Measurements from ENCODE around the gene PPP1CC.
"Not testable (repeated sequence)": the region's sequence is repeated elsewhere in the genome, so short reads cannot be mapped to it uniquely, and the experiment has no call there.

Gene PPP1CC

DNA sequence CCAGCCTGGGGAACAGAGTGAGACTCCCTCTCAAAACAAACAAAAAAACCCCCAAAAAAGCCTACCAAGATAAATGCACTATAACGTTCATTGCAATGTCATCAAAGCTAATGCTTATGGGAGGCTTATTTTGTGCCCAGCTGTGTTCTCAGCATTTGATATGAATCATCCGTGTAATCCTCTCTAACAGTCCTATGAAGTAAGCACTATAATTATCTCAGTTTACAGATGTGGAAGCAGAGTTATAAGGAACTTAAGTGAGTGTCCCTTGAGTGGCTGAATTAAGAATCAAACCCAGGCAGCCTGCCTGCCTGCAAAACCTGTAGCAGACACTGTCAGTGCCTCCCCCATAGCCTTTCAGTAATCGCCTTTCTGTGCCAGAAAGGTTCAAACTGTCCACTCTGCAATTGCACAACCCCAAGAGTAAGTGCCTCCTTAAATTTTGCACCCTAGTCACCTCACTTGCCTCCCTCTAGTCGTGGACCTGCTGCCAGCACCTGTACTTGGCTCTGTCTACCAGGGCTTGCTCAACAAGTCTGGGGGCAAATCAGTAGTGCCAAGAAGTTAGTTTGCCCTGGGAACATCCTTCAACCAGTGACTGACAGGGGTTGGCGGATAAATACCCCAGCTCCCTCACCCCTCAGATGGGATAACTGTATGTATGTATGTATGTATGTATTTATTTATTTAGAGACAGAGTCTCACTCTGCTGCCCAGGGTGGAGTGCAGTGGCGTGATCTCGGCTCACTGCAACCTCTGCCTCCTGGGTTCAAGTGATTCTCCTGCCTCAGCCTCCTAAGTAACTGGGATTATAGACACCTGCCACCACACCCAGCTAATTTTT is 23.8 kb upstream of the PPP1CC start:
- TF ChIP-seq, protein P1, sequence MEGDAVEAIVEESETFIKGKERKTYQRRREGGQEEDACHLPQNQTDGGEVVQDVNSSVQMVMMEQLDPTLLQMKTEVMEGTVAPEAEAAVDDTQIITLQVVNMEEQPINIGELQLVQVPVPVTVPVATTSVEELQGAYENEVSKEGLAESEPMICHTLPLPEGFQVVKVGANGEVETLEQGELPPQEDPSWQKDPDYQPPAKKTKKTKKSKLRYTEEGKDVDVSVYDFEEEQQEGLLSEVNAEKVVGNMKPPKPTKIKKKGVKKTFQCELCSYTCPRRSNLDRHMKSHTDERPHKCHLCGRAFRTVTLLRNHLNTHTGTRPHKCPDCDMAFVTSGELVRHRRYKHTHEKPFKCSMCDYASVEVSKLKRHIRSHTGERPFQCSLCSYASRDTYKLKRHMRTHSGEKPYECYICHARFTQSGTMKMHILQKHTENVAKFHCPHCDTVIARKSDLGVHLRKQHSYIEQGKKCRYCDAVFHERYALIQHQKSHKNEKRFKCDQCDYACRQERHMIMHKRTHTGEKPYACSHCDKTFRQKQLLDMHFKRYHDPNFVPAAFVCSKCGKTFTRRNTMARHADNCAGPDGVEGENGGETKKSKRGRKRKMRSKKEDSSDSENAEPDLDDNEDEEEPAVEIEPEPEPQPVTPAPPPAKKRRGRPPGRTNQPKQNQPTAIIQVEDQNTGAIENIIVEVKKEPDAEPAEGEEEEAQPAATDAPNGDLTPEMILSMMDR (IDR thresholded peaks at IDR 0.05; ENCODE audit: low read depth, low read length) = no peak
- no peak overlapping the region for H3K4me3 ChIP-seq (ENCODE audit: low read depth, low read length)

DNA sequence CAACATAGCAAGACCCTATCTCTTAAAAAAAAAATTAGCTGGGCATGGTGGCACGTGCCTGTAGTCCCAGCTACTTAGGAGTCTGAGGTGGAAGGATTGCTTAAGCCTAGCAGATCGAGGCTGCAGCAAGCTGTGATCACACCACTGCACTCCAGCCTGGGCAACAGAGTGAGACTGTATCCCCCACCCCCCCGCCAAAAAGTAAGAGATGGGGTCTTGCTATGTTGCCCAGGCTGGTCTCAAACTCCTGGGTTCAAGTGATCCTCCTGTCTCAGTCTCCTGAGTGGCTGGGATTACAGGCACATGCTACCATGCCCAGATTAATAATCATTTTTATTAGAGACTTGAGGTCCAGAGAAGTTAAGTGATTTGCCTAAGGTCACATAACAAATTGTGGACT is 22.9 kb upstream of the PPP1CC start:
- not testable (repeated sequence) for H3K4me3 ChIP-seq (ENCODE audit: low read depth, low read length)

DNA sequence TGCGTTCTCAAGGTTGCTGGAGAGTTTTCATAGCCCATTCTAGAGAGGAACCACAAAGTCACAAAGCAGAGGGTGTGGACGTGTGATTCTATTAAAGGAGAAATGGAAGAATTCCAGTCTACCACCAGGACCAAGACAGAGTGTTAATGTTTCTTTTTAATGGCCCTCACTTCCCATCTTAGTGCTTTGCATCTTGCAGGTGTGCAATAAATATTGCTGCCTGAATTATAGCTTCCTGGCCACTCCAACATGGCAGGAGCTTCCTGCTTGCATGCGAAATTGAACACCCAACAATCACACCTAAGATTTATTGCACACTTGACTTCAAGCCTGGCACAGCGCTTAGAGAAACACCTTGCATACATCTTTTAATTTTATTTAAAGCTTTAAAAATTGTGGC is 22.4 kb upstream of the PPP1CC start:
- H3K4me3 ChIP-seq (ENCODE audit: low read depth, low read length) = no peak overlapping the region
- TF ChIP-seq, protein P1 (IDR thresholded peaks at IDR 0.05; ENCODE audit: low read depth, low read length) = no peak

DNA sequence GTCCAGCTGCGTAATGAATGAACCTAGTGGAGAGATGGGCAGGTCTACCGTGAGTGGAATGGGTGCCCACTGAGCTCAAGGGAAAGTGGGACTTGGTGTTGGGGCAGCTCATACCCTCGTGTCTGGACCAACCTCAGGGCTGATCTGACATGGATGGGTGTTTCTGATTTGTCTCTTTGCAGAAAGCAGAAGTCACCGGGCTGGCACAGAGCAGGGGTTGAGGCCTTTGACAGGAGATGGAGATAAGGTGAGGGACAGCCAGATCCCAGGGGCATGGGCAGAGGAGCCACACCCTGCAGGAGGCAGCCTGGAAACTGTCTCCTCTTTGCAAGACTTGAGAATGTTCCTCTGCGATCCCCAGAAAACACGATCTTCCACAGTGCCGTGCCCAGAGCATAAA is 20.9 kb upstream of the PPP1CC start:
- TF ChIP-seq, protein P1 (IDR thresholded peaks at IDR 0.05; ENCODE audit: low read depth, low read length) = no peak
- no peak overlapping the region for H3K4me3 ChIP-seq (ENCODE audit: low read depth, low read length)

DNA sequence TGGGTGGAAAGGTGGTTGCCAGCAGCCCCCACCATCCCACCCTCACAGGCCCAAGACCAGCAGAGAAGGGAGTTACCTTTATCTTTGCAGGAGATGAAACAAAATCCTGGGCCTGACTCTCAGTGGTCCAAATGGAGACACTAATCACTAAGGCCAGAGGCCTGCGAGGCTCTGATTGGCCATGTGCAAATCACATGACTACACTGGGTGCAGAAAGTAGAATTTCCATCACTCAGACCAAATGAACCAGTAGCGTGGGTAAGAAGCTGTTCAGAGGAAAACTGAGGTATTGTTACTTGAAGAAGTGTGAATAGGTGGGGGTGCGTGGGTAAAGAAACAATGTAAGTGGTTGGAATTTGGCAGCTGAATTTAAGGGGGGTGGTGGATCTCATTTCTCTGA is 20.2 kb upstream of the PPP1CC start:
- H3K4me3 ChIP-seq (ENCODE audit: low read depth, low read length) = no peak overlapping the region
- TF ChIP-seq, protein P1 (IDR thresholded peaks at IDR 0.05; ENCODE audit: low read depth, low read length) = no peak

DNA sequence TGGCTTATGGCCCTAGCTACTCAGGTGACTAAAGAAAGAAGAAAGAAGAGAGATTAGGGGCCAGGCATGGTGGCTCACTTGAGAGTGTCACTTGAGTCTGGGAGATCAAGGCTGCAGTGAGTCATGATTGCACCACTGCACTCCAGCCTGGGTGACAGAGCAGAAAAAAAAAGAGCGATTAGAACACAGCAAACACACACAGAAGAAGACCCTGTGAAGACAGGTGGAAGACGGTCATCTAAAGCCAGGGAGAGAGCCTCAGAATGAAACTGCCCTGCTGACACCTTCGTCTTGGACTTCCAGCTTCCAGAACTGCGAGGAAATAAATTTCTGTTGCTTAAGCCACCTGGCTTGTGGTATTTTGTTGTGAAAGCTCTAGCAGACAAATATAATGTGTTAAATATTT is 17.5 kb upstream of the PPP1CC start:
- no peak overlapping the region for H3K4me3 ChIP-seq (ENCODE audit: low read depth, low read length)
- TF ChIP-seq, protein P1 (IDR thresholded peaks at IDR 0.05; ENCODE audit: low read depth, low read length) = no peak

DNA sequence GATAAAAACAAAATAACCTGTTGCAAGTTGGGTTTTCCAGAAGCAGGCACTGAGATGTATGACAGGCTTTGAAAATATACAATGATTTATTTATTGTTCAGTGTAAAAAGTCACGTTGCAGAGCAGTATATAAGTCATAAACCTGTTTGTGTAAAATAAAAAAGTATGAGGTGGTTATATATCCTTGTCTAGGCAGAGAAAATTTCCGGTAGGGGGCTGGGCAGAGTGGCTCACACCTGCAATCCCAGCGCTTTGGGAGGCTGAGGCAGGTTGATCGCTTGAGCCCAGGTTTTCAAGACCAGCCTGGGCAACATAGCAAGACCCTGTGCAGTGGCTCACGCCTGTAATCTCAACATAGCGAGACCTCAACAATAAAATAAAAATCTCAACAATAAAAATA is 16.2 kb upstream of the PPP1CC start:
- H3K4me3 ChIP-seq (ENCODE audit: low read depth, low read length) = no peak overlapping the region
- TF ChIP-seq, protein P1 (IDR thresholded peaks at IDR 0.05; ENCODE audit: low read depth, low read length) = no peak

DNA sequence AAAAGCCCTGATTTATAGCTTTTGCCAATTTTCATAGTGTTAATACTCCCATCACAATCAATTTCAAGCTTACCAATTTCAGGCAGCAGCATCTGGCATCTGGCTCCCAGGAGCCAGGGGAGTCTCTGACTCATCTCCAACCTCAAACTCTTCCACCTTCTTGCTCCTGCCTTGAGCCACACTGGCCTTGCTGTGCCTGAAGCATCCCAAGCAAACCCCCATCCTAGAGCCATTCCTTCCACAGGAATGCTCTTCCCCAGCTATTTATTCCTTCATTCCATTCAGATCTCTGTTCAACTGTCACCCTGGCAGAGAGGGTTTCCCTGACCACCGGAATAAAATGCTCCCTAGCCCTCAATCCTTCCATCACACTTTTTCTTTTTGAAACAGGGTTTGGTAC is 13.9 kb upstream of the PPP1CC start:
- H3K4me3 ChIP-seq (ENCODE audit: low read depth, low read length) = no peak overlapping the region
- TF ChIP-seq, protein P1 (IDR thresholded peaks at IDR 0.05; ENCODE audit: low read depth, low read length) = no peak

All from WI38 (cell line).